A549 (cell line): Measurements from ENCODE around the gene ASTL. TPM values are rescaled to one million over a fixed set of nuclear protein-coding genes. Genes with fewer than 3 reads are reported as not detected.

ENCODE experiments used
- ATAC-seq, 2 experiments: fragments of 200-7000 bp in 1 of 2; fragments of >200 bp in 1 of 2; cut with Nextera tagmentation in 1 of 2; cut with Tn5 transposase in 1 of 2; 3 replicates each; pipeline versions ENCODE4 v1.8.0 to v1.9.1; 2018 to 2020; ENCODE audit warnings: mild to moderate bottlenecking in 1 of 2, moderate library complexity in 1 of 2
- CTCF ChIA-PET: fragments of 300-600 bp; sonication (Branson Sonifier 250); formaldehyde crosslinking; extraction: SDS; loops from one replicate; lab custom pipeline; 2021; ENCODE audit warnings: antibody characterized with exemption, inconsistent platforms; lab: Yijun Ruan, JAX
- POLR2A ChIA-PET: fragments of 350-600 bp; formaldehyde crosslinking; extraction: SDS; loops from one replicate; lab custom pipeline; 2021; ENCODE audit warnings: antibody characterized with exemption, inconsistent platforms; lab: Yijun Ruan, JAX
- DNase-seq, 2 experiments: peaks; one replicate each; pipeline versions ENCODE4 v3.0.0 to v3.0.0-alpha.2; 2011 to 2016; ENCODE audit warnings: low read depth in 1 of 2, low spot score in 1 of 2
- FAIRE-seq: peaks from 2 replicates; lab custom pipeline; 2011; peaks lifted over from hg19 to GRCh38; lab: Jason Lieb, UNC
- H3K27ac ChIP-seq, 2 experiments: fragments of >200 bp; sonication (Bioruptor Twin); formaldehyde crosslinking; 3 replicates each; pipeline ENCODE4 v1.5.1; 2016 to 2017
- H3K4me1 ChIP-seq: fragments of >200 bp; sonication (Bioruptor Twin); formaldehyde crosslinking; 3 replicates; pipeline ENCODE4 v1.6.1; 2016
- H3K4me2 ChIP-seq: fragments of >200 bp; sonication (Bioruptor Twin); formaldehyde crosslinking; 3 replicates; pipeline ENCODE4 v1.6.1; 2016
- H3K4me3 ChIP-seq: fragments of >200 bp; sonication (Bioruptor Twin); formaldehyde crosslinking; 3 replicates; pipeline ENCODE4 v1.5.1; 2016
- H3K9me3 ChIP-seq: fragments of >200 bp; sonication (Bioruptor Twin); formaldehyde crosslinking; 3 replicates; pipeline ENCODE4 v1.6.1; 2016
- CEBPB ChIP-seq, 2 experiments: fragments of >200 bp in 1 of 2; sonication (Bioruptor Twin) in 1 of 2; formaldehyde crosslinking in 1 of 2; IDR thresholded peaks; 2 replicates each; pipeline ENCODE4 v1.6.1; 2012 to 2016
- CHD2 ChIP-seq: fragments of 150-350 bp; IDR thresholded peaks from 2 replicates; pipeline ENCODE4 v1.6.1; 2014; ENCODE audit warnings: low read length; ENCODE audit not compliant: partially characterized antibody
- CHD4 ChIP-seq: fragments of 200-600 bp; sonication (generic); IDR thresholded peaks from 2 replicates; pipeline ENCODE4 v1.6.1; 2016; ENCODE audit warnings: antibody characterized with exemption, mild to moderate bottlenecking, borderline replicate concordance
- EP300 ChIP-seq, 2 experiments: fragments of >200 bp; sonication (Bioruptor Twin); formaldehyde crosslinking; IDR thresholded peaks; 2 replicates in 1 of 2; 3 replicates in 1 of 2; pipeline ENCODE4 v1.6.1; 2016 to 2017
- ESRRA ChIP-seq: fragments of 150-350 bp; IDR thresholded peaks from 2 replicates; pipeline ENCODE4 v1.6.1; 2014; ENCODE audit warnings: mild to moderate bottlenecking, low read length, borderline replicate concordance
- HDAC2 ChIP-seq: fragments of 200-600 bp; sonication (generic); IDR thresholded peaks from 2 replicates; pipeline ENCODE4 v1.6.1; 2016
- HOXB13 ChIP-seq: fragments of 250-450 bp; sonication (Bioruptor Pico); IDR thresholded peaks from 2 replicates; pipeline ENCODE4 v1.5.0; 2020; ENCODE audit warnings: low read depth, mild to moderate bottlenecking, moderate library complexity
- KDM1A ChIP-seq: fragments of 200-600 bp; sonication (generic); IDR thresholded peaks from 2 replicates; pipeline ENCODE4 v1.6.1; 2016; ENCODE audit warnings: low read depth, mild to moderate bottlenecking
- MAFK ChIP-seq: fragments of 450-650 bp; IDR thresholded peaks from 2 replicates; pipeline ENCODE4 v1.6.1; 2014; ENCODE audit not compliant: partially characterized antibody
- MYC ChIP-seq: IDR thresholded peaks from 2 replicates; pipeline ENCODE4 v1.6.1; 2012; ENCODE audit warnings: mild to moderate bottlenecking, inconsistent platforms, low read length, improper control_type of control experiment, borderline replicate concordance
- NR3C1 ChIP-seq: fragments of >200 bp; sonication (Bioruptor Twin); formaldehyde crosslinking; IDR thresholded peaks from 3 replicates; pipeline ENCODE4 v1.6.1; 2017
- PHF8 ChIP-seq: fragments of 200-600 bp; sonication (generic); IDR thresholded peaks from 2 replicates; pipeline ENCODE4 v1.6.1; 2016; ENCODE audit warnings: low read depth, mild to moderate bottlenecking, antibody characterized with exemption, moderate library complexity, borderline replicate concordance
- POLR2AphosphoS2 ChIP-seq: conservative IDR thresholded peaks from 2 replicates; pipeline ENCODE4 v1.6.1; 2012; ENCODE audit warnings: low read length, improper control_type of control experiment, inconsistent platforms
- RARB ChIP-seq: fragments of 250-450 bp; sonication (Bioruptor Pico); IDR thresholded peaks from 2 replicates; pipeline ENCODE4 v1.8.0; 2021; ENCODE audit warnings: mild to moderate bottlenecking, moderate library complexity
- SMC3 ChIP-seq: fragments of >200 bp; sonication (Bioruptor Twin); formaldehyde crosslinking; IDR thresholded peaks from 3 replicates; pipeline ENCODE4 v1.6.1; 2018; ENCODE audit warnings: inconsistent platforms
- TFCP2L1 ChIP-seq: fragments of 250-450 bp; sonication (Bioruptor Pico); IDR thresholded peaks from 2 replicates; pipeline ENCODE4 v1.5.0; 2021; ENCODE audit warnings: mild to moderate bottlenecking
- TP53 ChIP-seq: fragments of 250-450 bp; sonication (Bioruptor Pico); IDR thresholded peaks from 2 replicates; pipeline ENCODE4 v1.5.0; 2021; ENCODE audit warnings: mild to moderate bottlenecking, moderate library complexity
- ZNF302 ChIP-seq: fragments of 250-450 bp; sonication (Bioruptor Pico); IDR thresholded peaks from 2 replicates; pipeline ENCODE4 v1.9.0; 2021; ENCODE audit warnings: inconsistent platforms, mild to moderate bottlenecking, moderate library complexity
- WGBS: methylation state at CpG from one replicate; pipeline ENCODE4 v1.1.6; 2017; ENCODE audit errors: missing lambda C conversion rate; 5-methylcytosine and 5-hydroxymethylcytosine counted together
- polyA plus RNA-seq, 4 experiments: library from polyadenylated mRNA; depleted of rRNA in 3 of 4; stranded (reverse); fragments of >200 nt; fragmentation: RNase III in 1 of 4; extraction: RNeasy Plus Mini Kit Qiagen cat#74134 plus additional on column Dnase treatment in 1 of 4; gene quantifications; 2 replicates in 3 of 4; 3 replicates in 1 of 4; pipeline ENCODE4 v1.2.3, GENCODE V29; 2011 to 2017
- TF ChIP-seq, protein P1 (sequence below): IDR thresholded peaks from 2 replicates; pipeline ENCODE4 v1.6.1; 2012
- TF ChIP-seq, protein P2 (sequence below): IDR thresholded peaks from 2 replicates; pipeline ENCODE4 v1.6.1; 2012; ENCODE audit warnings: low read depth, borderline replicate concordance
- TF ChIP-seq, protein P3 (sequence below): fragments of 250-450 bp; sonication (Bioruptor Pico); IDR thresholded peaks from 2 replicates; pipeline ENCODE4 v1.5.0; 2020; ENCODE audit warnings: low read depth, mild to moderate bottlenecking, moderate library complexity
- TF ChIP-seq, protein P4 (sequence below): IDR thresholded peaks from 2 replicates; pipeline ENCODE4 v1.6.1; 2012
- TF ChIP-seq, protein P5 (sequence below): fragments of >200 bp; sonication (Bioruptor Twin); formaldehyde crosslinking; IDR thresholded peaks from 3 replicates; pipeline ENCODE4 v1.6.1; 2016

ASTL gene
- polyA plus RNA-seq, 2 of the 4 experiments (the other 2 are of a cell fraction), result not detected

DNA sequence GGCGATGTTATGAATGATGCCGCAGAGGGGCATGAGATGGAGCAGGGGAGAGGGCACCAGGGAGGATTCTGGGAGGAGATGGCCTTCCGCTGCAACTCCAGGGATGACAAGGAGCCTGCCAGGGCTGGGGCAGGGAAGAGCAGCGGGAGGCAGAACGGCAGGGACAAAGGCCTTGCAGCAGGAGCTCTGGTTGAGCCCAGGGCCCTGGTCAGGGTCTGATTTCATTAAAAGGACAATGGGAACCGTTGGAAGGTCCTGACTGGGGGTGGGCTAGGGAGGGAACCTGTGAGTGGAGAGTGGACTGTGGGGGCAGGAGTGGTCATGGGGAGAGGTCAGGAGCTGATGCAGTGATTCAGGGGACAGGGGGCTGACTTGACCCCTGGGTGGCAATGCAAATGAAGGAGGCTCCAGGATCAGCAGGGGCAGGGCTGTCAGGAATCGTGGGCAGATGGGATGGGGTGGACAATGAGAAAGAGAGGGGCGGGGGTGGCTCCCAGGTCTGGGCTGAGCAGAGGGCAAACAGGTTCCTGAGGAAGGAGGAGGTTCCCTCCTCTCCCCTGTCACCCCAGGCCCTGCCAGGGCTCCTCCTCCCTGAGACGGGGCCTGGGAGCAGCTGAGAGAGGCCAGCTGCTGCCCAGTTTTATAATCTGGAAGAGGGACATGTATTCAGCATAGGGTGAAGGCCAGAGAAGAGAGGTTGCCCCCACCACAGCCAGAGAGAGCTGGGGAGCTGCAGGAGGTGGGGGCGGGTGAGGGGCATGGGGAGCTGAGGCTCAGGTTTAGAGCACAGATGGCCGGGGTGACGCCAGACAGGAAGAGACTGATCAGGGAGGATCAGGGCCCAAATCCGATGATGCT, 14.2 kb upstream of the ASTL start (continued):
- TF ChIP-seq HDAC2, result no peak
- no peak for TF ChIP-seq PHF8
- TF ChIP-seq TP53, result no peak
- no peak for TF ChIP-seq CHD2
- TF ChIP-seq CEBPB (IDR thresholded peaks at IDR 0.05), result no peak
- no peak for TF ChIP-seq NR3C1
- no peak for TF ChIP-seq KDM1A
- TF ChIP-seq, protein P1, sequence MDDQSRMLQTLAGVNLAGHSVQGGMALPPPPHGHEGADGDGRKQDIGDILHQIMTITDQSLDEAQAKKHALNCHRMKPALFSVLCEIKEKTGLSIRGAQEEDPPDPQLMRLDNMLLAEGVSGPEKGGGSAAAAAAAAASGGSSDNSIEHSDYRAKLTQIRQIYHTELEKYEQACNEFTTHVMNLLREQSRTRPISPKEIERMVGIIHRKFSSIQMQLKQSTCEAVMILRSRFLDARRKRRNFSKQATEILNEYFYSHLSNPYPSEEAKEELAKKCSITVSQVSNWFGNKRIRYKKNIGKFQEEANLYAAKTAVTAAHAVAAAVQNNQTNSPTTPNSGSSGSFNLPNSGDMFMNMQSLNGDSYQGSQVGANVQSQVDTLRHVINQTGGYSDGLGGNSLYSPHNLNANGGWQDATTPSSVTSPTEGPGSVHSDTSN, result no peak
- TF ChIP-seq MYC, result no peak
- no peak for TF ChIP-seq ZNF302 (CRISPR knock-in tag)
- no peak for TF ChIP-seq CHD4
- no peak for TF ChIP-seq EP300 (IDR thresholded peaks at IDR 0.05)

DNA sequence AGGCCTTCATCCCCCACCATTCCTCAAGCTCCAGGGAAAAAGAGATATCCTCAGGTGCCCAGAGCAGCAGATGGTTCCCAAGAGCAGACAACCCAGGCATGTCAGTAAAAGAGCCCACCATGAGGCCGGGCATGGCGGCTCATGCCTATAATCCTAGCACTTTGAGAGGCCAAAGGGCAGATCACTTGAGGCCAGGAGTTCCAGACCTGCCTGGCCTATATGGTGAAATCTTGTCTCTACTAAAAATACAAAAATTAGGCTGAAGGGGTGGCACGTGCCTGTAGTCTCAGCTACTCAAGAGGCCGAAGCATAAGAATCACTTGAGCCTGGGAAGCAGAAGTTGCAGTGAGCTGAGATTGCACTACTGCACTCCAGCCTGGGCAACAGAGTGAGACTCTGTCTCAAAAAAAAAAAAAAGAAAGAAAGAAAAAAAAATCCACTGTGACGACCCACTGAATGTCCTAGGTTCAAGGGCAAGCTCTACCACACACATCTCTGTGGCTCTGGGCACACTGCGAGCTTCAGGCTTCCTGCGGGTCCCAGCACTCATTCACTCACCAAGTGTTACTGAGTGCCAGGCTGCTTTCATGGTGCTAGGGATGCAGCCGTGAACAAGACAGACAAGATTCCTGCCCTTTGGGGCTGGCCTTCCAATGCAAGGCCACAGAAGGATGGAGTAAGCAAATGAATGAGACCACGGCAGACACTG, 13.4 kb upstream of the ASTL start:
- 82% methylated on average over 9 of the region's 9 CpGs for WGBS
- TF ChIP-seq, protein P2, sequence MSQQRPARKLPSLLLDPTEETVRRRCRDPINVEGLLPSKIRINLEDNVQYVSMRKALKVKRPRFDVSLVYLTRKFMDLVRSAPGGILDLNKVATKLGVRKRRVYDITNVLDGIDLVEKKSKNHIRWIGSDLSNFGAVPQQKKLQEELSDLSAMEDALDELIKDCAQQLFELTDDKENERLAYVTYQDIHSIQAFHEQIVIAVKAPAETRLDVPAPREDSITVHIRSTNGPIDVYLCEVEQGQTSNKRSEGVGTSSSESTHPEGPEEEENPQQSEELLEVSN, result no peak
- TF ChIP-seq POLR2AphosphoS2 (no peak), SMC3 (no peak), TFCP2L1 (no peak), RARB (CRISPR knock-in tag) (no peak), MYC (no peak), HOXB13 (CRISPR knock-in tag) (no peak), ESRRA (no peak), CEBPB (IDR thresholded peaks at IDR 0.05) (no peak), MAFK (no peak)
- TF ChIP-seq, protein P3, sequence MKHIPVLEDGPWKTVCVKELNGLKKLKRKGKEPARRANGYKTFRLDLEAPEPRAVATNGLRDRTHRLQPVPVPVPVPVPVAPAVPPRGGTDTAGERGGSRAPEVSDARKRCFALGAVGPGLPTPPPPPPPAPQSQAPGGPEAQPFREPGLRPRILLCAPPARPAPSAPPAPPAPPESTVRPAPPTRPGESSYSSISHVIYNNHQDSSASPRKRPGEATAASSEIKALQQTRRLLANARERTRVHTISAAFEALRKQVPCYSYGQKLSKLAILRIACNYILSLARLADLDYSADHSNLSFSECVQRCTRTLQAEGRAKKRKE (CRISPR knock-in tag), result no peak
- TF ChIP-seq, protein P4, sequence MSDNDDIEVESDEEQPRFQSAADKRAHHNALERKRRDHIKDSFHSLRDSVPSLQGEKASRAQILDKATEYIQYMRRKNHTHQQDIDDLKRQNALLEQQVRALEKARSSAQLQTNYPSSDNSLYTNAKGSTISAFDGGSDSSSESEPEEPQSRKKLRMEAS, result no peak
- TF ChIP-seq, protein P5, sequence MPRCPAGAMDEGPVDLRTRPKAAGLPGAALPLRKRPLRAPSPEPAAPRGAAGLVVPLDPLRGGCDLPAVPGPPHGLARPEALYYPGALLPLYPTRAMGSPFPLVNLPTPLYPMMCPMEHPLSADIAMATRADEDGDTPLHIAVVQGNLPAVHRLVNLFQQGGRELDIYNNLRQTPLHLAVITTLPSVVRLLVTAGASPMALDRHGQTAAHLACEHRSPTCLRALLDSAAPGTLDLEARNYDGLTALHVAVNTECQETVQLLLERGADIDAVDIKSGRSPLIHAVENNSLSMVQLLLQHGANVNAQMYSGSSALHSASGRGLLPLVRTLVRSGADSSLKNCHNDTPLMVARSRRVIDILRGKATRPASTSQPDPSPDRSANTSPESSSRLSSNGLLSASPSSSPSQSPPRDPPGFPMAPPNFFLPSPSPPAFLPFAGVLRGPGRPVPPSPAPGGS, result no peak
- TF ChIP-seq, protein P1, result no peak
- Histone ChIP-seq H3K4me1 (peaks cover 6% of the 10 kb centered on the region; the same call in 1 of the 3 replicates), H3K4me2 (no peak overlapping the region), H3K27ac (no peak overlapping the region), H3K4me3 (no peak overlapping the region), H3K9me3 (no peaks in the 10 kb centered on the region)
- no peak for ATAC-seq
- no peak for FAIRE-seq
- CTCF ChIA-PET, result interaction anchor here (0.8 to 2.8 kb wide), 7 partner anchors 9 to 159 kb away, joined by 3 to 9 read pairs (median 4); no protein-coding TSS in a partner anchor
- no peak for DNase-seq
- POLR2A ChIA-PET, result no interaction called here
